ENCODE measurements around the gene ZRANB3. TPM values are rescaled to one million over a fixed set of nuclear protein-coding genes. Genes with fewer than 3 reads are reported as not detected.

The ZRANB3 gene
- total RNA-seq, 1 donor from 2014 or later: 3.7 TPM

GRCh38 chr2:135203944-135204343 is 327.1 kb downstream of the ZRANB3 start:
- TF ChIP-seq, protein P1, sequence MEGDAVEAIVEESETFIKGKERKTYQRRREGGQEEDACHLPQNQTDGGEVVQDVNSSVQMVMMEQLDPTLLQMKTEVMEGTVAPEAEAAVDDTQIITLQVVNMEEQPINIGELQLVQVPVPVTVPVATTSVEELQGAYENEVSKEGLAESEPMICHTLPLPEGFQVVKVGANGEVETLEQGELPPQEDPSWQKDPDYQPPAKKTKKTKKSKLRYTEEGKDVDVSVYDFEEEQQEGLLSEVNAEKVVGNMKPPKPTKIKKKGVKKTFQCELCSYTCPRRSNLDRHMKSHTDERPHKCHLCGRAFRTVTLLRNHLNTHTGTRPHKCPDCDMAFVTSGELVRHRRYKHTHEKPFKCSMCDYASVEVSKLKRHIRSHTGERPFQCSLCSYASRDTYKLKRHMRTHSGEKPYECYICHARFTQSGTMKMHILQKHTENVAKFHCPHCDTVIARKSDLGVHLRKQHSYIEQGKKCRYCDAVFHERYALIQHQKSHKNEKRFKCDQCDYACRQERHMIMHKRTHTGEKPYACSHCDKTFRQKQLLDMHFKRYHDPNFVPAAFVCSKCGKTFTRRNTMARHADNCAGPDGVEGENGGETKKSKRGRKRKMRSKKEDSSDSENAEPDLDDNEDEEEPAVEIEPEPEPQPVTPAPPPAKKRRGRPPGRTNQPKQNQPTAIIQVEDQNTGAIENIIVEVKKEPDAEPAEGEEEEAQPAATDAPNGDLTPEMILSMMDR (IDR thresholded peaks at IDR 0.05): no peak
- no peaks in the 10 kb centered on the region for H3K9me3 ChIP-seq
- H3K27ac ChIP-seq: no peak overlapping the region
- no peak for ATAC-seq
- H3K4me1 ChIP-seq: no peaks in the 10 kb centered on the region
- no peaks in the 10 kb centered on the region for H3K36me3 ChIP-seq
- H3K4me3 ChIP-seq: no peak overlapping the region
- no peak for DNase-seq
- H3K27me3 ChIP-seq (ENCODE audit: low read depth): no peaks in the 10 kb centered on the region
- intact Hi-C loops (cut with DNase I): no loop called here

DNA sequence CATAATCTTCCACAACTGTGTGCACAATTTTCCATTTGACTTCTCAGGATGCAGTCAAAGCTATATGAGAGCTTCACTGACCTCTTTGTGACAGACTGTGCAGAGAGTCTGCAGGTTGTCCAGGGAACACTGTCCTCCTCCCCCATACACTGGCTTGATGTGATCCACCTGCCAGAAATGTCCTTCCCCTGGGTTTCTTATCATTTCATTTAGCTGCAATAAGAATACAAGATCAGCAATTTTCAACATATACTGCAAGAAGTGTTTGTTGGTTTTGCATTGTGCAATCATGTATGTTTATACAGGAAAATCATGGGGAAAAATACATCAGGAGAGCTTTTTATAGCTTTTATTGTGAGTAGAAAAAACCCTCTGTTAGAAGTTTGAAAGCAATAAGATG is 328.3 kb downstream of the ZRANB3 start:
- no peaks in the 10 kb centered on the region for H3K4me1 ChIP-seq
- no peaks in the 10 kb centered on the region for H3K36me3 ChIP-seq
- intact Hi-C loops (cut with DNase I): no loop called here
- H3K4me3 ChIP-seq: no peak overlapping the region
- H3K9me3 ChIP-seq: no peaks in the 10 kb centered on the region
- TF ChIP-seq, protein P1 (IDR thresholded peaks at IDR 0.05): no peak
- ATAC-seq (no peak), DNase-seq (no peak)
- no peak overlapping the region for H3K27ac ChIP-seq
- no peaks in the 10 kb centered on the region for H3K27me3 ChIP-seq (ENCODE audit: low read depth)

- Histone ChIP-seq H3K9me3 (no peaks in the 10 kb centered on the region), H3K4me1 (no peaks in the 10 kb centered on the region), H3K27ac (no peak overlapping the region), H3K4me3 (no peak overlapping the region), H3K36me3 (no peaks in the 10 kb centered on the region), H3K27me3 (ENCODE audit: low read depth) (no peaks in the 10 kb centered on the region)
- DNase-seq (no peak), ATAC-seq (no peak)
- intact Hi-C loops (cut with DNase I): no loop called here
- TF ChIP-seq, protein P1 (IDR thresholded peaks at IDR 0.05): no peak
Measured at GRCh38 chr2:135198481-135198880, 332.5 kb downstream of the ZRANB3 start.

- peaks cover 8% of the 10 kb centered on the region for H3K9me3 ChIP-seq
- H3K4me3 ChIP-seq: no peak overlapping the region
- H3K4me1 ChIP-seq: no peaks in the 10 kb centered on the region
- no peaks in the 10 kb centered on the region for H3K36me3 ChIP-seq
- no peaks in the 10 kb centered on the region for H3K27me3 ChIP-seq (ENCODE audit: low read depth)
- ATAC-seq (no peak), DNase-seq (no peak)
- no peak overlapping the region for H3K27ac ChIP-seq
- TF ChIP-seq, protein P1 (IDR thresholded peaks at IDR 0.05): no peak
- intact Hi-C loops (cut with DNase I): no loop called here
Measured at GRCh38 chr2:135190799-135191198, 340.2 kb downstream of the ZRANB3 start.

- Histone ChIP-seq H3K9me3 (peaks cover 8% of the 10 kb centered on the region), H3K4me1 (no peaks in the 10 kb centered on the region), H3K36me3 (no peaks in the 10 kb centered on the region), H3K4me3 (no peak overlapping the region), H3K27me3 (ENCODE audit: low read depth) (no peaks in the 10 kb centered on the region), H3K27ac (no peak overlapping the region)
- TF ChIP-seq, protein P1 (IDR thresholded peaks at IDR 0.05): no peak
- ATAC-seq: no peak
- no peak for DNase-seq
- intact Hi-C loops (cut with DNase I): no loop called here
Measured at GRCh38 chr2:135189148-135189547, 341.9 kb downstream of the ZRANB3 start.

GRCh38 chr2:135187270-135187669 is 343.7 kb downstream of the ZRANB3 start:
- Histone ChIP-seq H3K36me3 (no peaks in the 10 kb centered on the region), H3K4me1 (no peaks in the 10 kb centered on the region), H3K4me3 (no peak overlapping the region), H3K27me3 (ENCODE audit: low read depth) (no peaks in the 10 kb centered on the region), H3K9me3 (peaks cover 8% of the 10 kb centered on the region), H3K27ac (no peak overlapping the region)
- TF ChIP-seq, protein P1 (IDR thresholded peaks at IDR 0.05): no peak
- no peak for ATAC-seq
- no peak for DNase-seq
- intact Hi-C loops (cut with DNase I): no loop called here
